ENCODE measurements around the gene NDOR1. TPM values are rescaled to one million over a fixed set of nuclear protein-coding genes. Genes with fewer than 3 reads are reported as not detected.

The NDOR1 gene
- total RNA-seq, 4 donors from 2014 or later = 14.3 to 47.5 (median 22.0) TPM

DNA sequence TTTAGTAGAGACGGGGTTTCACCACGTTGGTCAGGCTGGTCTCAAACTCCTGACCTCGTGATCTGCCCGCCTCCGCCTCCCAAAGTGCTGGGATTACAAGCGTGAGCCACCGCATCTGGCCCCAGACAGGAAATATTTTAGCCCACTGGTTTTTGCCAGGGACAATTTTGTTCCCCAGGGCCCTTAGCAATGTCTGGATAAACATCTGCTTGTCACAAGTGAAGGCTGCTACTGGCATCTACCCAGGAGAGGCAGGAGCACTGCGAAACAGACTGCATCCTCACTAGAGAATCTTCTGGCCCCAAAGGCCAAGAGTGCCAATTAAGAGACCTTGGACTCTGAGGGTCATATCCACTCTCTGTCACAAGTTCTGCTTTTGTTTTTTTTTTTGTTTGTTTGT lies 2.5 kb upstream of the NDOR1 start:
- in situ Hi-C loops (cut with MboI; ENCODE audit: low pct_ligation_motif_present in 1 of 4, low pct_unique_long_range_greater_than_20kb in 1 of 4, low sequenced_read_pairs in 3 of 4) (loop anchor here in 1 of 4 donors (25.0 kb wide), 1 partner anchor 91 kb away; the partner anchor contains the start of gene DPP7), intact Hi-C loops (cut with DNase I; ENCODE audit: low total_unique reads) (no loop called here)
- no peak for DNase-seq
- no peaks in the 10 kb centered on the region for H3K36me3 ChIP-seq
- no peak overlapping the region for H3K4me3 ChIP-seq
- H3K9me3 ChIP-seq = no peaks in the 10 kb centered on the region
- WGBS, 2 donors (ENCODE audit: low coverage in 1 of 2) = 79% methylated on average over 8 of the region's 8 CpGs; no CpG with 5 or more reads in 1 of the 2 donors
- no peak for TF ChIP-seq POLR2AphosphoS5 (IDR thresholded peaks at IDR 0.05)
- no peak for TF ChIP-seq EP300 (IDR thresholded peaks at IDR 0.05; ENCODE audit: low read depth)
- TF ChIP-seq POLR2A (IDR thresholded peaks at IDR 0.05) = no peak
- TF ChIP-seq, protein P1, sequence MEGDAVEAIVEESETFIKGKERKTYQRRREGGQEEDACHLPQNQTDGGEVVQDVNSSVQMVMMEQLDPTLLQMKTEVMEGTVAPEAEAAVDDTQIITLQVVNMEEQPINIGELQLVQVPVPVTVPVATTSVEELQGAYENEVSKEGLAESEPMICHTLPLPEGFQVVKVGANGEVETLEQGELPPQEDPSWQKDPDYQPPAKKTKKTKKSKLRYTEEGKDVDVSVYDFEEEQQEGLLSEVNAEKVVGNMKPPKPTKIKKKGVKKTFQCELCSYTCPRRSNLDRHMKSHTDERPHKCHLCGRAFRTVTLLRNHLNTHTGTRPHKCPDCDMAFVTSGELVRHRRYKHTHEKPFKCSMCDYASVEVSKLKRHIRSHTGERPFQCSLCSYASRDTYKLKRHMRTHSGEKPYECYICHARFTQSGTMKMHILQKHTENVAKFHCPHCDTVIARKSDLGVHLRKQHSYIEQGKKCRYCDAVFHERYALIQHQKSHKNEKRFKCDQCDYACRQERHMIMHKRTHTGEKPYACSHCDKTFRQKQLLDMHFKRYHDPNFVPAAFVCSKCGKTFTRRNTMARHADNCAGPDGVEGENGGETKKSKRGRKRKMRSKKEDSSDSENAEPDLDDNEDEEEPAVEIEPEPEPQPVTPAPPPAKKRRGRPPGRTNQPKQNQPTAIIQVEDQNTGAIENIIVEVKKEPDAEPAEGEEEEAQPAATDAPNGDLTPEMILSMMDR (IDR thresholded peaks at IDR 0.05) = no peak
- H3K27ac ChIP-seq = no peak overlapping the region
- H3K4me1 ChIP-seq = peaks cover 40 to 70% (median 61%) of the 10 kb centered on the region in 4 donors
- no peaks in the 10 kb centered on the region for H3K27me3 ChIP-seq

DNA sequence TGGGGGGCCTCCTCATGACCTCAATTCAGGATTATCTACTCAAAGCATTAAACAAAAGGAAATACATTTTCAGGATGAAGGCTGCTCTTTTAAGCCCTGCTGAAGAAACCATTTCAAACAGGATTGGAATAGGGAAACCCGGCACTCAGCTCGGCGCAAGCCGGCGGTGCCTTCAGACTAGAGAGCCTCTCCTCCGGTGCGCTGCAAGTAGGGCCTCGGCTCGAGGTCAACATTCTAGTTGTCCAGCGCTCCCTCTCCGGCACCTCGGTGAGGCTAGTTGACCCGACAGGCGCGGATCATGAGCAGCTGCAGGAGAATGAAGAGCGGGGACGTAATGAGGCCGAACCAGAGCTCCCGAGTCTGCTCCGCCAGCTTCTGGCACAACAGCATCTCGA lies 772 bp upstream of the NDOR1 start:
- Histone ChIP-seq H3K9me3 (no peaks in the 10 kb centered on the region), H3K27ac (peak overlapping the region; percentile 84 to 93 (median 90)), H3K27me3 (no peaks in the 10 kb centered on the region), H3K4me3 (peak overlapping the region; percentile 62 to 98 (median 95)), H3K36me3 (no peaks in the 10 kb centered on the region), H3K4me1 (peaks cover 33 to 52% (median 44%) of the 10 kb centered on the region in 4 donors)
- in situ Hi-C loops (cut with MboI; ENCODE audit: low pct_ligation_motif_present in 1 of 4, low pct_unique_long_range_greater_than_20kb in 1 of 4, low sequenced_read_pairs in 3 of 4) = loop anchor here in 1 of 4 donors (25.0 kb wide), 1 partner anchor 92 kb away; the partner anchor contains the start of gene DPP7
- TF ChIP-seq EP300 (IDR thresholded peaks at IDR 0.05; ENCODE audit: low read depth) (no peak), POLR2A (IDR thresholded peaks at IDR 0.05) (no peak), POLR2AphosphoS5 (IDR thresholded peaks at IDR 0.05) (no peak)
- TF ChIP-seq, protein P1 (IDR thresholded peaks at IDR 0.05) = no peak
- WGBS, 2 donors (ENCODE audit: low coverage in 1 of 2) = 11 to 55% methylated on average over 4 to 21 of the region's 21 CpGs
- intact Hi-C loops (cut with DNase I; ENCODE audit: low total_unique reads) = no loop called here
- DNase-seq = no peak

- H3K27ac ChIP-seq = no peak overlapping the region
- H3K36me3 ChIP-seq = no peaks in the 10 kb centered on the region
- WGBS, 2 donors (ENCODE audit: low coverage in 1 of 2) = 60 to 74% methylated on average over 4 to 7 of the region's 7 CpGs
- no peaks in the 10 kb centered on the region for H3K9me3 ChIP-seq
- peaks cover 26 to 45% (median 35%) of the 10 kb centered on the region in 4 donors for H3K4me1 ChIP-seq
- peak overlapping the region in 1 of 4 donors; percentile 92 for H3K4me3 ChIP-seq
- in situ Hi-C loops (cut with MboI; ENCODE audit: low pct_ligation_motif_present in 1 of 4, low pct_unique_long_range_greater_than_20kb in 1 of 4, low sequenced_read_pairs in 3 of 4) = loop anchor here in 1 of 4 donors (25.0 kb wide), 1 partner anchor 94 kb away; the partner anchor contains the start of gene DPP7
- TF ChIP-seq POLR2A (IDR thresholded peaks at IDR 0.05) = no peak
- no peak for TF ChIP-seq EP300 (IDR thresholded peaks at IDR 0.05; ENCODE audit: low read depth)
- TF ChIP-seq, protein P1 (IDR thresholded peaks at IDR 0.05) = no peak
- TF ChIP-seq POLR2AphosphoS5 (IDR thresholded peaks at IDR 0.05) = no peak
- intact Hi-C loops (cut with DNase I; ENCODE audit: low total_unique reads) = no loop called here
- DNase-seq = no peak
- no peaks in the 10 kb centered on the region for H3K27me3 ChIP-seq
Observed at GRCh38 chr9:137206602-137207001, 1.1 kb downstream of the NDOR1 start.

GRCh38 chr9:137211532-137211931 lies 6.0 kb downstream of the NDOR1 start:
- no peak for DNase-seq
- in situ Hi-C loops (cut with MboI; ENCODE audit: low pct_ligation_motif_present in 1 of 4, low pct_unique_long_range_greater_than_20kb in 1 of 4, low sequenced_read_pairs in 3 of 4) = loop anchor here in 1 of 4 donors (25.0 kb wide), 1 partner anchor 99 kb away; the partner anchor contains the start of gene DPP7
- peaks cover 3 to 6% (median 4%) of the 10 kb centered on the region in 4 donors for H3K4me1 ChIP-seq
- H3K27me3 ChIP-seq = no peaks in the 10 kb centered on the region
- 82% methylated on average over 13 of the region's 13 CpGs; no CpG with 5 or more reads in 1 of the 2 donors for WGBS, 2 donors (ENCODE audit: low coverage in 1 of 2)
- H3K9me3 ChIP-seq = no peaks in the 10 kb centered on the region
- no peaks in the 10 kb centered on the region for H3K36me3 ChIP-seq
- intact Hi-C loops (cut with DNase I; ENCODE audit: low total_unique reads) = no loop called here
- H3K27ac ChIP-seq = no peak overlapping the region
- H3K4me3 ChIP-seq = no peak overlapping the region
- TF ChIP-seq, protein P1 (IDR thresholded peaks at IDR 0.05) = no peak
- TF ChIP-seq POLR2AphosphoS5 (IDR thresholded peaks at IDR 0.05) (no peak), POLR2A (IDR thresholded peaks at IDR 0.05) (no peak)

Data from transverse colon (tissue), 4 donors.